Measurements from ENCODE around the gene C16orf96. TPM values are rescaled to one million over a fixed set of nuclear protein-coding genes. Genes with fewer than 3 reads are reported as not detected.

The C16orf96 gene
- total and polyA plus RNA-seq, 2 of the 8 experiments (the other 6 are each of a cell fraction or from before 2014, with no cell fraction given) = 1.0 to 1.3 TPM

GRCh38 chr16:4591706-4592470 is 35.7 kb downstream of the C16orf96 start:
- WGBS, 2 experiments (ENCODE audit: extremely low coverage in 1 of 2, insufficient coverage in 1 of 2, insufficient read length in 1 of 2, insufficient replicate concordance in 2 of 2, low coverage in 1 of 2, low lambda C conversion rate in 2 of 2, missing lambda C conversion rate in 1 of 2) = 89% methylated on average over 17 of the region's 17 CpGs; no CpG with 5 or more reads in 1 of the 2 experiments
- no peak overlapping the region for H3K56ac ChIP-seq (replicated peaks; ENCODE audit: insufficient read length, low read depth, low read length)
- H3K9ac ChIP-seq (replicated peaks in 1 of 4; ENCODE audit: extremely low read depth in 1 of 4, low read depth in 3 of 4, low read length in 3 of 4) = no peak overlapping the region
- H3K4me3 ChIP-seq (ENCODE audit: extremely low read depth in 1 of 4, insufficient read depth in 2 of 4, low read depth in 3 of 4, low read length in 4 of 4) = no peak overlapping the region
- no peaks in the 10 kb centered on the region for H4K20me1 ChIP-seq (replicated peaks in 1 of 2; ENCODE audit: control insufficient read depth in 1 of 2, insufficient read depth in 2 of 2, low read length in 2 of 2)
- H3K27me3 ChIP-seq (replicated peaks in 1 of 4; ENCODE audit: control insufficient read depth in 3 of 4, extremely low read depth in 1 of 4, insufficient read depth in 3 of 4, low read length in 3 of 4) = no peaks in the 10 kb centered on the region; a peak in 1 of 7 replicates
- H4K8ac ChIP-seq (ENCODE audit: extremely low read depth, insufficient read depth, low read length) = no peak overlapping the region
- H3K4ac ChIP-seq (replicated peaks; ENCODE audit: insufficient read length, low read depth, low read length) = no peak overlapping the region
- no peaks in the 10 kb centered on the region for H3K23me2 ChIP-seq (ENCODE audit: low read depth, low read length)
- no peak overlapping the region for H3K4me2 ChIP-seq (ENCODE audit: insufficient read depth in 1 of 2, low read depth in 2 of 2, low read length in 2 of 2)
- ChIA-PET CTCF (ENCODE audit: partially characterized antibody) (interaction anchor here (0.9 to 8.9 kb wide), 7 partner anchors 11 to 82 kb away, joined by 3 to 157 read pairs (median 5); partner anchors contain the start of gene MGRN1), POLR2A (ENCODE audit: partially characterized antibody) (interaction anchor here (0.6 to 12.8 kb wide), 4 partner anchors 8 to 20 kb away, joined by 3 to 126 read pairs (median 8); partner anchors contain the start of gene UBALD1)
- no peak overlapping the region for H3K27ac ChIP-seq (ENCODE audit: low read depth, low read length)
- peak overlapping the region; percentile 62; the same call in 1 of the 2 replicates for H2BK5ac ChIP-seq (ENCODE audit: low read depth, low read length)
- H4K5ac ChIP-seq (ENCODE audit: insufficient read length, low read depth, low read length) = no peak overlapping the region
- no peak overlapping the region for H3K18ac ChIP-seq (ENCODE audit: extremely low read depth, low read length)
- H3K9me3 ChIP-seq (ENCODE audit: insufficient read depth in 2 of 2, low read depth in 1 of 2, low read length in 1 of 2) = peaks cover 8% of the 10 kb centered on the region in 2 experiments; a peak in 3 of 4 replicates
- no peaks in the 10 kb centered on the region for H3K79me2 ChIP-seq (ENCODE audit: control insufficient read depth in 1 of 2, insufficient read depth in 2 of 2, low read length in 2 of 2)
- peaks cover 0 to 18% (median 10%) of the 10 kb centered on the region in 4 experiments; a peak in 6 of 7 replicates for H3K4me1 ChIP-seq (replicated peaks in 1 of 4; ENCODE audit: control insufficient read depth in 3 of 4, insufficient read depth in 4 of 4, low read length in 3 of 4)
- no peaks in the 10 kb centered on the region for H3K79me1 ChIP-seq (ENCODE audit: low read depth, low read length)
- H3K36me3 ChIP-seq (ENCODE audit: control insufficient read depth in 2 of 4, insufficient read depth in 4 of 4, low read length in 3 of 4) = no peaks in the 10 kb centered on the region
- peak overlapping the region; percentile 48; the same call in 1 of the 2 replicates for H2BK20ac ChIP-seq (ENCODE audit: low read length)
- peak overlapping the region; percentile 72; the same call in 1 of the 2 replicates for H2BK12ac ChIP-seq (ENCODE audit: low read depth, low read length)
- H2BK120ac ChIP-seq (replicated peaks; ENCODE audit: low read depth, low read length) = no peak overlapping the region
- H3K23ac ChIP-seq (ENCODE audit: insufficient read length) = no peak overlapping the region
- H4K91ac ChIP-seq (replicated peaks; ENCODE audit: insufficient read length, low read length) = no peak overlapping the region
- no peak overlapping the region for H3K14ac ChIP-seq (ENCODE audit: insufficient read length)
- H2AK5ac ChIP-seq (ENCODE audit: low read depth, low read length) = no peak overlapping the region
- peak overlapping the region; percentile 22; the same call in 1 of the 2 replicates for H2BK15ac ChIP-seq (ENCODE audit: low read length)
- DNase-seq (ENCODE audit: low read depth in 1 of 2, low spot score in 2 of 2) = no peak
- no peak overlapping the region for H2AFZ ChIP-seq (ENCODE audit: low read length)
- FAIRE-seq = no peak
- no peak for TF ChIP-seq TAF7 (optimal IDR thresholded peaks at IDR 0.05; ENCODE audit: borderline replicate concordance, low read depth, low read length)
- TF ChIP-seq TEAD4 (IDR thresholded peaks at IDR 0.05; ENCODE audit: low read depth, low read length) = no peak
- TF ChIP-seq EGR1 (IDR thresholded peaks at IDR 0.05; ENCODE audit: borderline replicate concordance, low read depth, low read length) = no peak
- TF ChIP-seq NANOG (IDR thresholded peaks at IDR 0.05; ENCODE audit: insufficient read depth, low read depth, low read length, poor library complexity, severe bottlenecking) = no peak
- TF ChIP-seq BCL11A (IDR thresholded peaks at IDR 0.05; ENCODE audit: low read depth in 2 of 2, low read length in 2 of 2) = no peak
- no peak for TF ChIP-seq HDAC6 (IDR thresholded peaks at IDR 0.05; ENCODE audit: low read depth, low read length)
- TF ChIP-seq SIRT6 (IDR thresholded peaks at IDR 0.05; ENCODE audit: low read length) = no peak
- no peak for TF ChIP-seq YY1 (IDR thresholded peaks at IDR 0.05; ENCODE audit: low read depth, low read length)
- TF ChIP-seq SP1 (IDR thresholded peaks at IDR 0.05; ENCODE audit: low read depth, low read length) = no peak
- no peak for TF ChIP-seq KDM1A (IDR thresholded peaks at IDR 0.05; ENCODE audit: borderline replicate concordance, low read length)
- TF ChIP-seq GABPA (IDR thresholded peaks at IDR 0.05; ENCODE audit: borderline replicate concordance, insufficient read depth, low read length) = no peak
- no peak for TF ChIP-seq RBBP5 (IDR thresholded peaks at IDR 0.05; ENCODE audit: borderline replicate concordance, low read depth, low read length)

Measured in H1 (cell line).